Duodenal mucosa (tissue), 2 donors: ENCODE data around the gene AGPAT4.

Source experiments
- H3K27ac ChIP-seq: one replicate; pipeline ENCODE4 v1.7.0; 2013; ENCODE audit warnings: low read depth, low read length
- H3K27me3 ChIP-seq, 2 donors: one replicate each; pipeline ENCODE4 v1.7.0; 2013; ENCODE audit warnings: low read length in 2 of 2, control low read depth in 1 of 2; ENCODE audit not compliant: insufficient read depth in 2 of 2, control insufficient read depth in 1 of 2
- H3K36me3 ChIP-seq, 2 donors: one replicate each; pipeline ENCODE4 v1.7.0; 2013; ENCODE audit warnings: low read length in 2 of 2, control low read depth in 1 of 2; ENCODE audit not compliant: insufficient read depth in 2 of 2, control insufficient read depth in 1 of 2
- H3K4me1 ChIP-seq, 2 donors: one replicate each; pipeline ENCODE4 v1.7.0; 2013; ENCODE audit warnings: low read length in 2 of 2, control low read depth in 1 of 2; ENCODE audit not compliant: insufficient read depth in 2 of 2, control insufficient read depth in 1 of 2
- H3K4me3 ChIP-seq, 2 donors: one replicate each; pipeline ENCODE4 v1.7.0; 2013; ENCODE audit warnings: low read length in 2 of 2, low read depth in 1 of 2
- H3K9ac ChIP-seq, 2 donors: one replicate each; pipeline ENCODE4 v1.7.0; 2013; ENCODE audit warnings: low read length in 2 of 2, low read depth in 1 of 2
- H3K9me3 ChIP-seq, 2 donors: one replicate each; pipeline ENCODE4 v1.7.0; 2013; ENCODE audit warnings: low read length in 2 of 2, control low read depth in 1 of 2; ENCODE audit not compliant: control insufficient read depth in 1 of 2

The AGPAT4 gene

GRCh38 chr6:161107779-161108730, 165.8 kb downstream of the AGPAT4 start:
- no peaks in the 10 kb centered on the region for H3K27me3 ChIP-seq
- H3K36me3 ChIP-seq, result peaks cover 45 to 91% of the 10 kb centered on the region in 2 donors
- H3K27ac ChIP-seq, result no peak overlapping the region

GRCh38 chr6:161105408-161105807, 168.5 kb downstream of the AGPAT4 start:
- no peaks in the 10 kb centered on the region for H3K9me3 ChIP-seq
- H3K36me3 ChIP-seq, result peaks cover 36 to 80% of the 10 kb centered on the region in 2 donors
- no peak overlapping the region for H3K4me3 ChIP-seq
- no peaks in the 10 kb centered on the region for H3K4me1 ChIP-seq
- H3K27ac ChIP-seq, result no peak overlapping the region
- no peaks in the 10 kb centered on the region for H3K27me3 ChIP-seq
- no peak overlapping the region for H3K9ac ChIP-seq

More at GRCh38 chr6:161107779-161108730, 165.8 kb downstream of the AGPAT4 start:
- Histone ChIP-seq H3K4me3 (no peak overlapping the region), H3K9me3 (no peaks in the 10 kb centered on the region), H3K9ac (no peak overlapping the region), H3K4me1 (no peaks in the 10 kb centered on the region)

GRCh38 chr6:161104966-161105365, 168.9 kb downstream of the AGPAT4 start:
- Histone ChIP-seq H3K27ac (no peak overlapping the region), H3K36me3 (peaks cover 34 to 78% of the 10 kb centered on the region in 2 donors), H3K4me1 (no peaks in the 10 kb centered on the region), H3K9me3 (no peaks in the 10 kb centered on the region), H3K27me3 (no peaks in the 10 kb centered on the region), H3K4me3 (no peak overlapping the region), H3K9ac (no peak overlapping the region)

- H3K27ac ChIP-seq, result no peak overlapping the region
- H3K27me3 ChIP-seq, result no peaks in the 10 kb centered on the region
- peaks cover 33 to 76% of the 10 kb centered on the region in 2 donors for H3K36me3 ChIP-seq
- H3K4me3 ChIP-seq, result no peak overlapping the region
- no peak overlapping the region for H3K9ac ChIP-seq
- H3K4me1 ChIP-seq, result no peaks in the 10 kb centered on the region
- no peaks in the 10 kb centered on the region for H3K9me3 ChIP-seq
Measured at GRCh38 chr6:161103475-161103874, 170.4 kb downstream of the AGPAT4 start.

- Histone ChIP-seq H3K4me3 (no peak overlapping the region), H3K36me3 (peaks cover 32 to 69% of the 10 kb centered on the region in 2 donors), H3K4me1 (no peaks in the 10 kb centered on the region), H3K9me3 (no peaks in the 10 kb centered on the region), H3K9ac (no peak overlapping the region), H3K27ac (no peak overlapping the region), H3K27me3 (no peaks in the 10 kb centered on the region)
Measured at GRCh38 chr6:161101517-161101916, 172.3 kb downstream of the AGPAT4 start.

- no peaks in the 10 kb centered on the region for H3K9me3 ChIP-seq
- H3K27ac ChIP-seq, result no peak overlapping the region
- no peaks in the 10 kb centered on the region for H3K27me3 ChIP-seq
- H3K9ac ChIP-seq, result no peak overlapping the region
- no peaks in the 10 kb centered on the region for H3K4me1 ChIP-seq
- H3K36me3 ChIP-seq, result peaks cover 31 to 63% of the 10 kb centered on the region in 2 donors
- no peak overlapping the region for H3K4me3 ChIP-seq
Measured at GRCh38 chr6:161100072-161100471, 173.8 kb downstream of the AGPAT4 start.

- Histone ChIP-seq H3K9ac (no peak overlapping the region), H3K9me3 (no peaks in the 10 kb centered on the region), H3K4me3 (no peak overlapping the region), H3K27me3 (no peaks in the 10 kb centered on the region), H3K4me1 (no peaks in the 10 kb centered on the region), H3K27ac (no peak overlapping the region), H3K36me3 (peaks cover 46 to 63% of the 10 kb centered on the region in 2 donors)
Measured at GRCh38 chr6:161095916-161096315, 177.9 kb downstream of the AGPAT4 start.

- no peaks in the 10 kb centered on the region for H3K4me1 ChIP-seq
- H3K9ac ChIP-seq, result no peak overlapping the region
- no peaks in the 10 kb centered on the region for H3K9me3 ChIP-seq
- H3K36me3 ChIP-seq, result peaks cover 44 to 64% of the 10 kb centered on the region in 2 donors
- no peak overlapping the region for H3K27ac ChIP-seq
- no peaks in the 10 kb centered on the region for H3K27me3 ChIP-seq
- H3K4me3 ChIP-seq, result no peak overlapping the region
Measured at GRCh38 chr6:161094955-161095354, 178.9 kb downstream of the AGPAT4 start.

GRCh38 chr6:161091972-161092701, 181.7 kb downstream of the AGPAT4 start:
- Histone ChIP-seq H3K27me3 (no peaks in the 10 kb centered on the region), H3K36me3 (peaks cover 51 to 70% of the 10 kb centered on the region in 2 donors), H3K27ac (no peak overlapping the region), H3K9ac (no peak overlapping the region), H3K4me1 (no peaks in the 10 kb centered on the region), H3K9me3 (no peaks in the 10 kb centered on the region), H3K4me3 (no peak overlapping the region)

- Histone ChIP-seq H3K4me3 (no peak overlapping the region), H3K9me3 (no peaks in the 10 kb centered on the region), H3K9ac (no peak overlapping the region), H3K27me3 (no peaks in the 10 kb centered on the region), H3K36me3 (peaks cover 50 to 72% of the 10 kb centered on the region in 2 donors), H3K4me1 (no peaks in the 10 kb centered on the region), H3K27ac (no peak overlapping the region)
Measured at GRCh38 chr6:161091151-161091550, 182.7 kb downstream of the AGPAT4 start.
